IPS-15b (cell line): Measurements from ENCODE around the gene SLC25A18.

ENCODE experiments used
- H3K27me3 ChIP-seq: one replicate; pipeline ENCODE4 v1.6.1; 2013; ENCODE audit warnings: low read length; ENCODE audit not compliant: control insufficient read depth, insufficient read depth
- H3K36me3 ChIP-seq: one replicate; pipeline ENCODE4 v1.6.1; 2013; ENCODE audit warnings: low read length; ENCODE audit not compliant: control insufficient read depth, insufficient read depth
- H3K4me1 ChIP-seq: one replicate; pipeline ENCODE4 v1.6.1; 2013; ENCODE audit warnings: mild to moderate bottlenecking, low read length; ENCODE audit not compliant: control insufficient read depth, insufficient read depth
- H3K4me3 ChIP-seq: one replicate; pipeline ENCODE4 v1.5.1; 2013; ENCODE audit warnings: low read depth, low read length
- H3K9ac ChIP-seq: one replicate; pipeline ENCODE4 v1.6.1; 2013; ENCODE audit warnings: low read depth, mild to moderate bottlenecking, low read length
- H3K9me3 ChIP-seq: one replicate; pipeline ENCODE4 v1.6.1; 2013; ENCODE audit warnings: mild to moderate bottlenecking, low read length; ENCODE audit not compliant: control insufficient read depth, insufficient read depth

The SLC25A18 gene

DNA sequence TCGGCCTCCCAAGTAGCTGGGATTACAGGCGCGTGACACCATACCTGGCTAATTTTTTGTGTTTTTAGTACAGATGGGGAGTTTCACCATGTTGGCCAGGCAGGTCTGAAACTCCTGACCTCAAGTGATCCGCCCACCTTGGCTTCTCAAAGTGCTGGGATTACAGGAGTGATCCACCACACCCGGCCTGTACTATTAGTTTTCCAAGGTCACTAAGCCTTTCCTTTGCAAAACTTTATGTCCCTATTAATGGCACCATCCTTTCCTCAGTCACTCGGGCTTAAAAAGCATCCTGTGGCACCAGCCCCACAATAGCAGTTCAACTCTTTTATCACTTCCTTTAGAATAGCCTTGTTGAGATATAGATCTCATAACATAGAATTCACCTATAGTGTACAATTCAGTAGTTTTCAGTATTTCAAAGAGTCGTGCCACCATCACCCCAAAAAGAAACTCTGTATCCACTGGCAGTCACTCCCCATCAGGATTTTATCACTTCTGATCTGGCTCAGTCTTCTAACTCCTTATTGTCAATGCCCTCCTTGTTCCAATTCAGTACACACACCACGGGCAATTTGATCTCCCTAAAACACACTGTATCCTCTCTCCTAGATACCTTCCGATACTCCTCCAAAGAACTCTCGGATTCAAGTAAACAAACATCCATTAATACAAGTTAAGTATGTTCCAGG, 74.3 kb downstream of the SLC25A18 start:
- Histone ChIP-seq H3K4me3 (peak overlapping the region; percentile 100), H3K27me3 (no peaks in the 10 kb centered on the region), H3K9me3 (no peaks in the 10 kb centered on the region), H3K36me3 (no peaks in the 10 kb centered on the region), H3K4me1 (peaks cover 3% of the 10 kb centered on the region), H3K9ac (peak overlapping the region; percentile 99)

DNA sequence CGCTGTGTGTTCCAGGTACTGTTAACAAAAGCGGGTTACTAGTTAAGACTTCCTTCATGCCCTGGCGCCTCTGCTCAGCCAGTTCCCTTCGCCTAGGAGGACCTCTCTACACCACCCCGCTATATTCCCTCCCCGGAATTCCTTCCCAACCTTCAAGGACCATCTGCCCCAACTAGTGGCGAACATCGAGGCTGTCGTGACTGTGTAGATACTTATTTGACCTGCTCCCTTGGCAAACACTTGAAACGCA, 74.8 kb downstream of the SLC25A18 start:
- H3K4me3 ChIP-seq, result peak overlapping the region; percentile 100
- no peaks in the 10 kb centered on the region for H3K27me3 ChIP-seq
- peak overlapping the region; percentile 99 for H3K9ac ChIP-seq
- H3K36me3 ChIP-seq, result no peaks in the 10 kb centered on the region
- no peaks in the 10 kb centered on the region for H3K9me3 ChIP-seq
- H3K4me1 ChIP-seq, result peaks cover 3% of the 10 kb centered on the region

- Histone ChIP-seq H3K36me3 (no peaks in the 10 kb centered on the region), H3K9me3 (no peaks in the 10 kb centered on the region), H3K27me3 (no peaks in the 10 kb centered on the region), H3K4me1 (peaks cover 3% of the 10 kb centered on the region), H3K4me3 (peak within 1 kb of the TSS; percentile 100), H3K9ac (peak within 1 kb of the TSS; percentile 99)
Observed at GRCh38 chr22:17638432-17639246, 75.3 kb downstream of the SLC25A18 start, which contains the start of gene BCL2L13. TSS of gene BCL2L13 (plus strand) at chr22:17638757. CDS start at chr22:17655712, 16,955 bp downstream.

- Histone ChIP-seq H3K4me1 (peaks cover 3% of the 10 kb centered on the region), H3K36me3 (no peaks in the 10 kb centered on the region), H3K9me3 (no peaks in the 10 kb centered on the region), H3K4me3 (peak overlapping the region; percentile 100), H3K9ac (peak overlapping the region; percentile 99), H3K27me3 (no peaks in the 10 kb centered on the region)
Observed at GRCh38 chr22:17639247-17639741, 76.0 kb downstream of the SLC25A18 start.
